HG03175 (cell line): ENCODE results near the gene RGSL1.

ENCODE experiments used
- ATAC-seq: cut with Tn5 transposase; IDR thresholded peaks from one replicate; pipeline ENCODE4 v1.9.1; 2021; ENCODE audit warnings: mild to moderate bottlenecking, moderate library complexity; ENCODE audit not compliant: unreplicated experiment

Gene RGSL1

GRCh38 chr1:182450087-182450486, at the start of gene RGSL1:
Gene RGSL1 (plus strand): TSS chr1:182450146. CDS start chr1:182450166, 20 bp downstream.
- no peak for ATAC-seq

- ATAC-seq: no peak
These were observed 49.4 kb upstream of the RGSL1 start, which contains the start of gene TEDDM1 for GRCh38 chr1:182400567-182400966. Gene TEDDM1 (minus strand): TSS chr1:182400667. CDS start chr1:182400485, 182 bp downstream.

GRCh38 chr1:182404781-182405180, 45.2 kb upstream of the RGSL1 start:
- no peak for ATAC-seq

DNA sequence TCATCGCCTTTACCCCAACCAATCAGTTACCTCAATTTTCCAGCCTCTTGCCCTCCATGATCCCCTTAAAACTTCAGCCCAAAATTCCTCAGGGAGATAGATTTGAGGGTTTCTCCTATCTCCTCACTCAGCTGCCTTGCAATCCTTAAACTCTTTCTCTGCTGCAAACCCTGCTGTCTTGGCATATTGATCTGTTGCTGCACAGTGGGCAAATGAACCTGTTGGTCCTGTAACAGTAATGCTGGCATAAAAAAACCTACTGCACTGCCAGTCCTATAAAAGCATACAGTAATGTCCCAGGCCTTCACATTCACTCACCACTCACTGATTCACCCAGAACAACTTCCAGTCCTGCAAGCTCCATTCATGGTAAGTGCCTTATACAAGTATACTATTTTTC, 44.4 kb upstream of the RGSL1 start:
- ATAC-seq: no peak

DNA sequence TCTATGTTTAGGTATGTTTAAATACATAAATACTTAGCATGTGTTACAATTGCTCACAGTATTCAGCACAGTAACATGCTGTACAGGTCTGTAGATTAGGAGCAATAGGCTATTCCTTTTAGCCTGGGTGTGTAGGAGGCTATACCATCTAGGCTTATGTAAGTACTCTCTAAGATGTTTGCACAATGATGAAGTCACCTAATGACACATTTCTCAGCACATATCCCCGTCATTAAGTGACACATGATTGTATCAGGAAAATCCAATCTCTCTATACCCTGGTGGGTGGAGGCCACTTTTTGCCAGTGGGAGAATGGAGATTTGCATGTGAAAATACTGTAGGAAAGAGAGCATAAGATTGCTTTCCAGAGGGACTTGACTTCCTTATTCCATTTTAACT, 43.9 kb upstream of the RGSL1 start:
- ATAC-seq: no peak

GRCh38 chr1:182407724-182408123, 42.2 kb upstream of the RGSL1 start:
- ATAC-seq: no peak

- no peak for ATAC-seq
These were observed 41.4 kb upstream of the RGSL1 start for GRCh38 chr1:182408435-182409075.

DNA sequence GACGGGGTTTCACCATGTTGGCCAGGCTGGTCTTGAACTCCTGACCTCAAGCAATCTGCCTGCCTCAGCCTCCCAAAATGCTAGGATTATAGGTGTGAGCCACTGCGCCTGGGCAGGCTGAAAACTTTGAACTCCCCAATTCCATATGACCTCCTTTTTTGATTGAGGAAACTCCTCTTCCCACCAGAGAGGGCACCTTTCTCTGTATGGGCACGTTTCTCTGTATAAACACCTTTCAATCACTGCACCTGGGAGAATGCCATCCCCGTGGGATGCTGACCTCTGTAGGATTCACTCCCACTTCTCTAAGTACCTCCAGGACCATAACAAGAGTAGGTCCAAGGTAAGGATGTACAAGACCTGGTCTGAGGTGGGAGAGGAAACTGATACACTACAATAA, 39.8 kb upstream of the RGSL1 start:
- no peak for ATAC-seq

DNA sequence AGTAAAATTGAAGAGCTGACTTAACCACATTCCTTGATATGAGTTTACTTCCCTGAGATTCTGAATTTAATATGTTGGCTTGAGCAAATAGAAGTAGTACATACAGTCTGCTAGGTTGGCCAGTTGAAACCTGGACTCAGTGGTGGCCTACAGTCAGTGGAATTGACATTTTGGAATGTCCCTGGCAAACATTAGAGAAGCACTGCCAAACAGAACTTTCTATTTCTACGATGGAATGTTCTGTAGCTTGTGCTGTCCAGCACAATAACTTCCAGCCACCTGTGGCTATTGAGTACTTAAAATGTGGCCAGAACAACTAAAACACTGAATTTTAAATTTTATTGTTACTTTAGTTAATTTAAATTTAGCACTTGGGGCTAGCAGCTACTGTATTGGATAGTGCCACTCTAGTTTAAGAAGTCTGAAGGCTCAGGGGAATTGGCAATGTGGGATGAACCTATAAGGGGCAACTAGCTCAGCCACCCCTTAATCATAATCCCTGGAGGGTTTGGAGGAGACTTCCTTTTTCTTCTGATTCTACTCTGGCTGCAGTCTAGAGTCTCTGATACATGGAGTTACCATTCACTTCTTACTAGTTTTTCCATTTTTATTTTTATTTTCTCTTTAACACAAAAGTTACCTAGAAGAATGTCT, 39.2 kb upstream of the RGSL1 start:
- no peak for ATAC-seq

- no peak for ATAC-seq
These were observed 36.5 kb upstream of the RGSL1 start for GRCh38 chr1:182413486-182413885.

DNA sequence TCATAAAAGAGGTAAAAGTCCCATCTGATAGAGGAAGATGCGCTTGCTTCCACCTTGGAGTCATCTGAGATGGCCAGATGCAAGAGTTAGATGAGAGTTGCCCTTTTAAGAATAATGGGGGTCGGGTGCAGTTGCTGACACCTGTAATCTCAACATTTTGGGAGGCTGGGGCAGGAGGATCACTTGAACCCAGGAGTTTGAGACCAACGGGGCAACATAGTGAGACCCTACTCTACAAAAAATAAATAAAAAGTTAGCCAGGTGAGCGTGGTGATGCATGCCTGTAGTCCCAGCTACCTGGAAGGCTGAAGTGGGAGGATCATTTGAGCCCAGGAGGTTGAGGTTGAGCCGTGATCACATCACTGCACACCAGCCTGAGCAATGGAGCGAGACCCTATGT, 36.0 kb upstream of the RGSL1 start:
- no peak for ATAC-seq

DNA sequence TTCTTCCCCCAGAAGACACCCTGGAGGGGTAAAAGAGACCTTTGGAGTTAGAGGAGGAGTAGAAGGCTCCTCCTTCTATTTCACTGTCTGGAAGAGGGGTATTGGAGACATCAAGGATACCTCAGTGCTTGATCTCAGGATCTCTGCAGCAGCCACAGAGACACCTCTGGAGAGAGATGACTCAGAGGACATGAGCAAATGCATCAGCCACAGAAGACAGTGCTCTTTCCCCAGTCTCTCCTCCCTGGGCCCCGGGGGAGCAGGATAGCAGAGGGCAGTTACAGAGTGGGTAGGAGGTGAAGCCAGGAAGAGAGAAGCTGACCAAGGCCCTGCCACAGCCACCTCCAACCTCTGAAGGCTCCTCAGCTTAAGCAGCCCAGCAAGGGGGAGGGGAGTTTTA, 34.2 kb upstream of the RGSL1 start:
- no peak for ATAC-seq

- ATAC-seq: peak; percentile 69
These were observed 23.2 kb upstream of the RGSL1 start for GRCh38 chr1:182426442-182427430.

- ATAC-seq: peak; percentile 29
These were observed 21.9 kb upstream of the RGSL1 start for GRCh38 chr1:182428043-182428442.

DNA sequence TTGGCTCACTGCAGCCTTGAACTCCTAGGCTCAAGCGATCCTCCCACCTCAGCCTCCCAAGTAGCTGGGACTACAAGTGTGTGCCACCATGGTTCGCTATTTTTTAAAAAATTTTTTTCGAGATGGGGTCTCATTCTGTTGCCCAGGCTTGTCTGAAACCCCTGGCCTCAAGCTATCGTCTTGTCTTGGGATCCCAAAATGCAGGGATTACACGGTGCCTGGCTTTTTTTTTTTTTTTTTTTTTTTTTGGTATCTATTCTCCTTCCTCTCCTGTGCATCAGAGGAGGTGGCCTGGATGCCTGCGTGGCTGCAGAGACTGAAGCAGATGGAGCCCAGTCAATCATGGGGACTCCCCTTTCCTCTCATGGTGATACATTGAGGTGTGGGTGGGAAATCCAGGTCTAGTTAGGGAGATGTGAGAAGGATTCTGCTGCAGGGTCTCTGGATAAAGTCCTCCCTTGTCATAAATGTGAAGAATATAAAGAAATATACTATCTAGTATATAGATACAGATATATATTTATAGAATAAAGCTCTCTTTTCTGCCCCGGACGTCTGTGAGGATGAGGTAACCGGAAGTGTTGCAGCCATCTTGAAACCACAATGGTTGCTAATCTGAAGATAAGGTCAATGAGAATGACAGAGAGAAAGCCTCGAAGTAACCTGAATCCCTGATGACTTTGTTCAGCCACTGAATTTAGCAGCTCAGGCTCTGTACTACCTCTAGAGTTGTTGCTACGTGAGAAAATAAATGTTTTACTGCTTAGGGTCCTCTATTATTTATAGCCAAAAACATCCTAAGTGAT, 19.5 kb upstream of the RGSL1 start:
- ATAC-seq: peak; percentile 35

DNA sequence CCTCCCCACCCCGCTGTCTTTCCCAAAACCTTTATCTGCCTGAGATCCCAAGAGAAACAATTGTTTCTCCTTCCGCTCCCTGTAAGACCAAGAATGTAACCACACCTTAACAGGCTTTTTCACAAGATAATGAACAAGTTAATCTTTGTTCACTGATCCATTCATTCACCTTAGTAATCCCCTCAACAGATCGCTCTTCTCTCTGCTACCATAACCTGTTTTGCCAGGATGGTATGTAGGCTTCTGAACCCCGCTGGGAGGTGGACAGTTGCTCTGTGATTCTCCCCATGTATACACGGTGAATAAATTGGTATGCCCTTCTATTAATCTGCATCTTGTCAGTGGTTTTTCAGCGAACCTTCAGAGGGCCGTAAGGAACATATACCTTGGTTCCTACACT, 18.7 kb upstream of the RGSL1 start:
- ATAC-seq: no peak

- no peak for ATAC-seq
These were observed 16.4 kb upstream of the RGSL1 start for GRCh38 chr1:182433580-182433979.

DNA sequence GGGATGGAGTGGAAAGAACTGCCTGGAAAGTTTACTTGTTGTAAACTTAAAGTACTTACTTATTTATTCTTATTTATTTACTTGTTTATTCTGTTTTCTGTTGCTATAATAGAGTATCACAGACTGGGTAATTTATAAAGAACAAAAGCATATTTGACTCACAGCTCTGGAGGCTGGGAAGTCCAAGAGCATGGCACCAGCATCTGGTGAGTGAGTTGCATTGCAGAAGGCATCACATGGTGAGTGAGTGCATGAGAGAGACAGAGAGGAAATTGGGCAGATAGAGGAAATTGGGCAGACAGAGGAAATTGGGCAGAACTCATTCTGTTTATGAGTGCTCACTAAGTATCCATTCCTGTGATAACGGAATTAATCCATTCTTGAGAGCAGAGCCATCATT, 11.6 kb upstream of the RGSL1 start:
- ATAC-seq: no peak

DNA sequence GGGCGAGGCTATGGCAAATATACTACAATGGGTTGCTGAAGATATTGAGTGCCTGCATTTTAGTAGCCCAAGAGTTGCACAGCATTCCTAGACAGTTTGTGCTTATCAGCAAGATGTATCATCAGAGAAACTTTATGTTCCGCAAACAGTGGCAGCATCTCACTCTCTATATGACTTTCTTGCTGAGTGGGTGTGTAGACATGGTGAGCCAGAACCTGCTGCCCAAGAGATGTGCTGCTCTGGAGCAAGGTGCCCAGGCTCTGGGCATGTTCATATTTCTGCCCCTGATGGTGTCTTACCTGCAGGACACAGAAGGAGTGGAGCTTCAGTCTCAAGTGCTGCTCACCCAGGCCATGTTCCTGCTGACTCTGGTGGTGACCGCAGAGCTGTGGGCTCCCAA, 8.2 kb upstream of the RGSL1 start:
- no peak for ATAC-seq

DNA sequence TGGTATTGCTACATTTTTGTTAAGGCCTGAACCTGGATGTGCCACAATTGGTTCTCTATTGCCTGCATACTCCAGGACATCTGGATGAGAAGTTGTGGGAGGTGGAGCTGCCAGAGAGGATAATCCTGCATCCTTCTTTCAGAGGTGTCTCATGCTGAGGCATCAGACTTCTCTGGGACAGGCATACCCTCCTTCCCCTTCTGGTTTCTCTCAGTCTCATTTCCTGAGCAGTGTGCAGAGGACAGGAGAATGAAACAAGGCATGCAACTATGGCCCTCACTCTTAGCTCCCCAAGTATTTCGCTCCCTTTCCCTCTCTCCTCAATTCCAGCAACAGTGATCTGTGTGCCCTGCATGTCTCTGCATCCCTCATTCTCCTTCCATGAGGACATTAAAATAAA, 7.6 kb upstream of the RGSL1 start:
- ATAC-seq: no peak

DNA sequence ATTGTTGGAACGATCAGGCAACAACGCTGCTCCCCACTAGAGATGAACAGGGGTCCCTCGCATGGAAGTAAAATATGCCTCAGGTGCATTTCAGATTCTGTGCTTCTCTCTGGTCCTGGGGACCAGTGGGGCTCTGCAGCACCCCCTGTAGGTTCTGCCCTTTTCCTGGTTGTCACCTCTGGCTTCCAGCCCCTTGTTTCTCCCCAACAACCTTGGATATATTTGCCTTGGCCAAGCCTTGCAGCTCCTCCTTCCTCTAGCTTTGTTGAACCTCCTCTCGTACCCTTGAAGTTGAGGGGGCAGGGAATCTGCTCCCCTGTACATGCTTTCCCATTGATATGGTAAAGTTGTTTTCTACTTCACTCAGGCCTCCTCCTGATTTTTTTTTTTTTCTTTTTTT, 5.4 kb upstream of the RGSL1 start:
- ATAC-seq: no peak
